DMS53 (cell line): Measurements from ENCODE around the gene DDOST.

Experiments
- DNase-seq: peaks from one replicate; lab custom pipeline; 2025; lab: John Stamatoyannopoulos, UW

DDOST gene

GRCh38 chr1:20661207-20662109, at the start of gene DDOST:
Gene DDOST, minus strand, starts transcription at chr1:20661369. Its CDS starts 19 bp downstream, at chr1:20661350.
- peak; percentile 99 for DNase-seq

- no peak for DNase-seq
Observed at GRCh38 chr1:20710469-20711284, 49.5 kb upstream of the DDOST start.

DNA sequence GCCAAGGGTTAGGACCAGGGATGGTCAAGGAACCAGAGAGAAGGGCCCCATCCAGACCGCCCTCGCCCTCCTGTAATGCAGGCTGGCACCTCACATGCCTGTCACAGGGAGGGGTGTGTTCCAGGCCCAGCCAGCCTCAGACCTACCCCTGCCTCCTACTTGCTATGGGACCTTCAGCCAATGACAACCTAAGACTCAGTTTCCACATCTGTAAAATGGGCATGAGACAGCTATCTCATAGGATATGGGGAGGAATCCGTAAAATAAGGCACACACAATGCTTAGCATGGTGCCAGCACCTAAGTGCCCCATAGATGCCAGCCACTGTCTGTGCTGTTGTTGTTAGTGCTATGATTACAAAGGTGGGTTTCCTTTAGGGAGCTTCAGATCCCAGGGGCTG, 48.7 kb upstream of the DDOST start:
- DNase-seq = no peak

DNA sequence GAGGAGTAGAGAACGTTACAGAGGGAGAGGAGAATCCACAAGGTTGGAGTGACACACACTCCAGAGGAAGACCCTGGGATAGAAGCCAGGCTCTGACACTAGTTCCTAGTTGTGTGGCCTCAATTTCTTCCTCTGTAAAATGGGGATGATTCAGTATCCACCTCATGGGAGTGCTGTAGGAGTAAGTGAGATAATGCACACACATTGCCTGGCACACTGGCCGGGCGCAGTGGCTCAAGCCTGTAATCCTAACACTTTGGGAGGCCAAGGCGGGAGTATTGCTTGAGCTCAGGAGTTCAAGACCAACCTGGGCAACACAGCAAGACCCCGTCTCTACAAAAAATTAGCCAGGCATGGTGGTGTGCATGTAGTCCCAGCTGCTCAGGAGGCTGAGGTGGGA, 47.7 kb upstream of the DDOST start:
- no peak for DNase-seq

GRCh38 chr1:20708057-20708456, 46.9 kb upstream of the DDOST start:
- DNase-seq = no peak

DNA sequence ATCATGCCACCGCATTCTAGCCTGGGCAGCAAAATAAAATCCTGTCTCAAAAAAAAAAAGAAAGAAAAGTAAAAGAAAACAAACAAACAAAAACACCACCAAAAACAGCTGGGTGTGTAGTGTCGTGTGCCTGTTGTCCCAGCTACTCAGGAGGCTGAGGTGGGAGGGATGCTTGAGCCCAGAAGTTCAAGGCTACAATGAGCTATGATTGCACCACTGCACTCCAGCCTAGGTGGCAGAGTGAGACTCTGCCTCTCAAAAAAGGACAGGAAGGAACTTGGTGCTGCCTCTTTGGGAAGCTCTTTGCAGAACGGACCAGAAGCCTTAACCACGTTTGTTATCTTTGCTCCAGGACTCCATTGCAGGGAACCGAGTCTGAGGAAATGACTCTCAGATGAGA, 45.7 kb upstream of the DDOST start:
- no peak for DNase-seq

- DNase-seq = no peak
Observed at GRCh38 chr1:20705203-20705755, 44.1 kb upstream of the DDOST start.

DNA sequence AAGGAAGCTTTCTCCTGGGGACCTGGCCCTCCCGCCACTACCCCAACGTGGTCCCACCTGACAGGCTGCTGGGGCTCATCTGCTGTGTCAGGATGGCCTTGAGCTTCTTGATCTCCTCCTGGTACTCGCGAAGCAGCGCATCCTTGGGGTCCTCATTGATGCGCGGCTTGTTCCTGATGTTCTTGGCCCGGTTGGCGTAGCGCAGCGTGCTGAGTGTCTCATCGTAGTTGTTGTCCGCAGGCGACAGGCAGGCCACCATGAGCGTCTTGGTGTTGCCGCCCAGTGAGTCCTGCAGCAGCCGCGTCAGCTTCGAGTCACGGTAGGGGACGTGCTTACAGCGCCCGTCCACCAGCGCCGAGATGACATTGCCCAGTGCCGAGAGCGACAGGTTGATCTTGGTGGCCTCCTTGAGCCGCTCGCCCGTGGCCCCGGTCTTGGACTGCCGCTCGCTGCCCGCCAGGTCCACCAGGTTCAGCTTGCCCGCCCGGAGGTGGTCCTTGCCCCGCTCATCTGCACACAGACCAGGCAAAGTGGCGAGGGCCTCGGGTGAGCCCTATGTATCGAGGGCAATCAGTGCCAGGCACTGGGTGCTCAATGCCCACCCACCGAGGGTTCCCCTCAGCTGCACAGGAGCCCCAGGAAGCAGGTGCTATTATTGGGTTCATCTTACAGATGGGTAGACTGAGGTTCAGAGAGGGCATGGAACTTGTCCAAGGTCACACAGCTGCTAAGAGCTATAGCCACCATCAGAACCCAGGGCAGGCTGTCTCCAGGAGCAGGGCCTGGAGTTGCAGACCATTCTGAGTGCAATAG, 43.4 kb upstream of the DDOST start:
- DNase-seq = no peak

- DNase-seq = no peak
Observed at GRCh38 chr1:20703124-20703756, 42.1 kb upstream of the DDOST start.

DNA sequence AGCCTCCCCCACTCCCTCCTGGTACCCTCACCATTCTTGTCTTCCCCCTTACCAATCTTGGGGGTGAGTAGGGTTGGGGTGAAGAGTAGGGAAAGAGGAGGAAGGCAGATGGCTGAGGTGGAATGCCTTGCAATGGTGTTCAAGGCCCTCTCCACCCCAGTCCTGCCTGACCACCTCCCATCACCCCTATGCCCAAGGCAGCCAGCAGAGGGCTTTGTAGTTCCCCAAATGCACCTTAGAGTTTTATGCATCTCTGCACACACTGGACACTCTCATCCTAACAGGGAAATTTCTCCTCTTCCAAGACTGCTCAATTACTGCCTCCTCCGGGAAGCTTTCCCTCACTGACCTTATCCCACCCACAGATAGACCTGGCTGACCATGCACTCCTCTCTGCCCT, 41.2 kb upstream of the DDOST start:
- DNase-seq = peak; percentile 30

DNA sequence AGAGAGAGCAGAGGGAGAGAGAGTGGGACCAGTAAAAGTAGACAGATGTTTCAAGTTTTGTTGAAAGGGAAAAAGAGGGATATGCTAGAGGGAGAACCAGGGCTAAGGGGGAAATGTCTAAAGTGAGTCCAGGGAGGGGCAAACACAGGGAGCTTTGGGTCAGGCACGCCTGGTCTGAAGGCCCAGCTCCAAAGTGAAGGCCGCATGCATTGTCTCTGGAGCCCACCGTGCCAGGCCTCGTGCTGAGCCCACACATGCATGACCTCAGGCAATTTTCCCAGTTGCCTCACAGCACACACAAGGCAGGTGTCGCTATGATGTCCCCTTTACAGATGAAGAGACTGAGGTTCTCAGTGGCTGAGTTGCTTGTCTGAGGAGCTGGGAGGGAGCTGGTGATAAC, 40.7 kb upstream of the DDOST start:
- no peak for DNase-seq

- no peak for DNase-seq
Observed at GRCh38 chr1:20701446-20701845, 40.3 kb upstream of the DDOST start.

DNA sequence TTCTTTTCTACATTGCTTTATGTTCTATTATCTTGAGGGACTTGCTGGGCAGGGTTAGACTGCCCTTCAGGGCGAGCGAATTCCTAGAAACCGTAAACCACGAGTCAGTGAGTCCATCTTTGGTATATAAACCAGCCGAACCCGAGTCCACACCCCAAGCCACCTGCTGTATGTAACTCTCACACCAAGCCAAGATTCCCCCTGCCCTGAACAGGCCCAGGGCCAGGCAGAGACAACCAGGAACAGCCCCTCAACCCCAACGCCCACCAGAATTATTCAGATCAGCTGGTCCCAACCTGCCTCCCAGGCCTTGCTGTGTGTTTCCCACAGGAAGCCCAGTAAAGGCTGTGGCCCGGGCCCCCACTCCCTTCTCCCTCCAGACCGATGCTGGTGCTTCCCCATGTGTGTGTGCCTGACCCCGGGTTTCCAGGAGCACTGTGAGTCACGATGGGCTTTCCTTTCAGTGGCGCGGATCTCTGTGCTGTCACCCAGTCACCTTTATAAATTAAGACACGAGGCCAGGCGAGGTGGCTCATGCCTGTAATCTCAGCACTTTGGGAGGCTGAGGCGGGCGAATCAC, 39.6 kb upstream of the DDOST start:
- DNase-seq = no peak

- DNase-seq = no peak
Observed at GRCh38 chr1:20699558-20699957, 38.4 kb upstream of the DDOST start.

DNA sequence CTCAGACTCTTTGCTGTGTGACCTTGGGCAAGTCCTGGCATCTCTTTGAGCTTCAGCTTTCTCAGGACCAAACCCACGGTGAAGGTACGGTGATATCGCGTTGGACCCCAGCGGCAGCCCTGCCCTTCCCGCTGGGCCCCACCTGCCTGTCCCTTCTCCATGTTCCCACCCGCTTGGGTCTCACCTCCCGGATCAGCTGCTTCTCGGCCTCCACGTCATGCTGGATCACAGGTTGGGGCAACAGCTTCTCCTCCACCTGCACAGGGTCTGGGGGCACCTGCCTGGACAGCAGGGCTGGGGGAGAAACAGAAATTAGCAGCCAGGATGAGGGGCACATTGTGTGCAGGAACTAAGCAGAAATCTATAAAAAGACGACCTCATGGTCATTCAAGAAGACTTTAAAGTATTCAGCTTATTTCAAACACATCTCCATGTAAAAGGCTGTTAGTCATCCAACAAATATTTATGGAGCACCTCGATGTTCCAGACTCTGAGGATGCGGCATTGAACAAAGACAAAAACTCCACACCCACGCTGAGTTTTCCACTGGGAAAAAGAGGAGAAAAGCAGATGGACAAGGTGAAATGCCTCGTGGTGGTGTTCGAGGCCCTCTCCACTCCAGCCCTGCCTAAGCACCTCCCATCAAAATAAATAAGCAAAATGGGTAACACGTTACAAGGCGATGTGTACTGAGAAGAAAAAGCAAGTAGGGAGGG, 37.2 kb upstream of the DDOST start:
- no peak for DNase-seq

- DNase-seq = no peak
Observed at GRCh38 chr1:20697563-20697962, 36.4 kb upstream of the DDOST start.

DNA sequence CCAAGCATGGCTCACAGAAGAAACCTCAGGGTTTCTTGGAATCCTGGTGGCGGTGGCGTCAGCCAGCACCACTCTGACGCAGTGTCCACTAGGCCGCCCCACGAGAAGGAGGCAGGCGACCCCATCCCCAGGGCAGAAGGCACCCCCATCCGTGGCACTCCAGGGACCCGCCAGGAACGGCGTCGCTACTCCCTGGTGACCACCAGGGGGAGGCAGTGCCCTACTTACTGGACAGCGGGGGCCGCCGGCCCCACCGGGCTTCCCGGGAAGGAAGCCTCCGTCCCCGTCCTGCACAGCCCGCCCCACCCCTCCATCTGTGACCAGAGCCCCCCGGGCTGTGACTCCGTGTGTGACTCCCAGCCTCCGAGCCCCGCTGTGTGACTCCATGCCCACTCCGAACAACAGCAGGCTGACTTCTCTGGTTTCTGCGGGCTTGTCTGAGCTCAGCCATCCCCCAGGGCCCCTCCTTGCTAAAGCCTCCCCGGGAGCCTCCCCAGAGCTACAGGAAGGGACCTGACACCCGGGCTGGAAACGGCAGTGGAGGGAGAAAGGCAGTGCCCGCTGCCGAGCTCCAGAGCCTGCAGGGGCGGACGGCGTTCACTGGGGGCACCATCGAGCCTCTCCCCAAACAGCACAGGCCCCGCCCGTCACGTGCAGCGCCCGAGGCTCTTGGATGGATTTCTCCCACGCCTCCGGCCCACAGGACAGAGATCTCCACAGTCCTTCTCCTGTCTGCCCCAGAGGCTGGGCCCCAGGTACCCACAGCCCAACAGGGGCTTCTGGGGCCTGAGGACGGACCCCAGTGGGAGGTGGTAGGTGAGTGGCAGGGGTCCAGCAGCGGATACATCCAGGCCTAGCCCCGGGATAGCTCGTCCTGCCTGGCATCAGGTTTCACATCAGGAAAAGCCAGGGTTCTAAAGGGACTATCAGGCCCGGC, 35.5 kb upstream of the DDOST start:
- peak; percentile 95 for DNase-seq

DNA sequence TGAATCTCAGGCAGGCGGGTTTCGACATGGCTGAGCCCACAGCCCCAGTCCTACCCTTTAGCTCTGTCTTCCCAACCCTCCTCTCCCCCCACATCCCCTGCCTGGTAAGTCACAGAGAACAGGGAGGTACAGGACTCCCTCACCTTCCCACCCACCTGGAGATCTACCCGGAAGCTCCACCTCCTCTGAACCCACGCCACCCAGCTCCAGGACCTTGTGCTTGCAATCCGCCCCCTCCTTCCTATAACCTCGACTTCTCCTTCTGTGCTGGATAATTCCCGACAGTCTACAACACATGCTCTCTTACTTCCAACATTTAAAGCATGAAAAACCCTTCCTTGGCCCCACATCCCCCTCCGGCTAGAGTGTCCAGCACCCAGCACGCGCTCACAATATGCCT, 34.3 kb upstream of the DDOST start:
- DNase-seq = no peak

- DNase-seq = no peak
Observed at GRCh38 chr1:20693623-20694022, 32.5 kb upstream of the DDOST start.
